ENCODE data around the gene ZNF277. TPM values are rescaled to one million over a fixed set of nuclear protein-coding genes. Genes with fewer than 3 reads are reported as not detected.

The ZNF277 gene
- total RNA-seq, 3 donors from 2014 or later, result 16.8 to 26.9 (median 22.0) TPM

DNA sequence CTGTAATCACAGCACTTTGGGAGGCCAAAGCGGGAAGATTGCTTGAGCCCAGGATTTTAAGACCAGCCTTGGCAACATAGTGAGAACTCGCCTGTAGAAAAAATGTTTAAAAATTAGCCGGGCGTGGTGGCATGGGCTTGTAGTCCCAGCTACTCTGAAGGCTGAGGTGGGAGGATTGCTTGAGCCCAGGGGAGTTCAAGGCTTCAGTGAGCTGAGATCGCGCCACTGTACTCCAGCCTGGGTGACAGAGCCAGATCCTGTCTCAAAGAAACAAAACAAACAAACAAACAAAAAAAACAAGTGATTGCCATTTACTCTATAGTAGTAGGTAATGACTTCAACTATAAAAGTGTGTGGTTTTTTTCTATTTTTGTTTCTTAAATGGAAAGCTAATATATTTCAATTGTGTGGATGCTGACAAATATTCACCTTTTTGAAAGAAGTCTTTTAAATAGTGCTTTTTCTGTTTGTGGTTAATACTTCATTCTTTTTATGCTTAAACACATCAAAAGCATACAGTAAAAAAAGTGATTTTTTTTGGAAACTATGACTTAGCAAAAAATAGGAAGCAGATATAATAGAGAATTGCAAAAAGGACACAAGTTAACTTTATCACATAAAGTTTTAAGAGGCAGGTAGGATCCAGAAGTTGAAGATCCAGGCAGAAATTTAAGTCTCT, 48.4 kb downstream of the ZNF277 start:
- Histone ChIP-seq H3K4me3 (no peak overlapping the region), H3K9me3 (no peaks in the 10 kb centered on the region)

DNA sequence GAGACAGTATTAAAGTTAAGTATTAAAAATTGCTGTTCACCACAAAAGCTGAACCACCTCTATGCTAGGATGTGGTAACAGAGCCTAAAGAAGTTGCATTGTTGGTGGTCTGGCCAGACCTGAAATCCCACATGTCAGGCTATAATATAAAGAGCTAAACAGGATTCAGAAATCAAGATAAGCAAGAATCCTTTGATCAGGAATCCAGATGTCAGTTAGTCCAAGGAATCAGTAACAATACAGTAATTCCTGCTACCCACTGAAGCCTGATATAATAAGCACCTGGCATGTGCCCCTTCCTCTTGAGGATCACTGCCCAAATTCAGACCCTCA, 48.9 kb downstream of the ZNF277 start:
- Histone ChIP-seq H3K4me1 (ENCODE audit: low read depth) (peaks cover 4% of the 10 kb centered on the region), H3K9me3 (no peaks in the 10 kb centered on the region), H3K4me3 (no peak overlapping the region), H3K36me3 (ENCODE audit: low read depth) (no peaks in the 10 kb centered on the region)
- no peak for DNase-seq
- intact Hi-C loops (cut with DNase I, micrococcal nuclease), result no loop called here
- no peak for ATAC-seq
- TF ChIP-seq, protein P1, sequence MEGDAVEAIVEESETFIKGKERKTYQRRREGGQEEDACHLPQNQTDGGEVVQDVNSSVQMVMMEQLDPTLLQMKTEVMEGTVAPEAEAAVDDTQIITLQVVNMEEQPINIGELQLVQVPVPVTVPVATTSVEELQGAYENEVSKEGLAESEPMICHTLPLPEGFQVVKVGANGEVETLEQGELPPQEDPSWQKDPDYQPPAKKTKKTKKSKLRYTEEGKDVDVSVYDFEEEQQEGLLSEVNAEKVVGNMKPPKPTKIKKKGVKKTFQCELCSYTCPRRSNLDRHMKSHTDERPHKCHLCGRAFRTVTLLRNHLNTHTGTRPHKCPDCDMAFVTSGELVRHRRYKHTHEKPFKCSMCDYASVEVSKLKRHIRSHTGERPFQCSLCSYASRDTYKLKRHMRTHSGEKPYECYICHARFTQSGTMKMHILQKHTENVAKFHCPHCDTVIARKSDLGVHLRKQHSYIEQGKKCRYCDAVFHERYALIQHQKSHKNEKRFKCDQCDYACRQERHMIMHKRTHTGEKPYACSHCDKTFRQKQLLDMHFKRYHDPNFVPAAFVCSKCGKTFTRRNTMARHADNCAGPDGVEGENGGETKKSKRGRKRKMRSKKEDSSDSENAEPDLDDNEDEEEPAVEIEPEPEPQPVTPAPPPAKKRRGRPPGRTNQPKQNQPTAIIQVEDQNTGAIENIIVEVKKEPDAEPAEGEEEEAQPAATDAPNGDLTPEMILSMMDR (IDR thresholded peaks at IDR 0.05), result no peak

More for the DNA sequence above, 48.4 kb downstream of the ZNF277 start:
- intact Hi-C loops (cut with DNase I, micrococcal nuclease), result no loop called here
- peaks cover 4% of the 10 kb centered on the region for H3K4me1 ChIP-seq (ENCODE audit: low read depth)
- TF ChIP-seq, protein P1 (IDR thresholded peaks at IDR 0.05), result no peak
- H3K36me3 ChIP-seq (ENCODE audit: low read depth), result no peaks in the 10 kb centered on the region
- ATAC-seq (no peak), DNase-seq (no peak)

DNA sequence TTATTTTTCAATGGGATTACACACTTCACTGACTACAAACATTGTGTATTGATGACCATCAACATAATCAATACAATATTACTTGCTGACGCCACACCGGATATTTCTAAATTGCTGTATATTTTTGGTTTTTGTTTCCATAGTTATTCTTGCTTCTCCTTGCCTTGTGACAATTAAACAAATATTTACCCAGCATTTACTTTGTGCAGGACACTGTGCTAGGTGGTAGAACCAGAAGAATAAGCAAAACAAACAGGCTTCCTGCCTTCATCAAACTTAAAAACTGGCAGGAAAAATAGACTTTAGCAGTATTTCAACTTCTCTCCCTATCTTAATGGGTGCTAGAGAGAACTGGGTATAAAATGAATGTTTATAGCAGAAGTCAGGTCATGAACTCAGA, 50.6 kb downstream of the ZNF277 start:
- Histone ChIP-seq H3K36me3 (ENCODE audit: low read depth) (no peaks in the 10 kb centered on the region), H3K4me1 (ENCODE audit: low read depth) (peaks cover 4% of the 10 kb centered on the region), H3K9me3 (no peaks in the 10 kb centered on the region), H3K4me3 (no peak overlapping the region)
- ATAC-seq (no peak), DNase-seq (no peak)
- TF ChIP-seq, protein P1 (IDR thresholded peaks at IDR 0.05), result no peak
- intact Hi-C loops (cut with DNase I, micrococcal nuclease), result no loop called here

DNA sequence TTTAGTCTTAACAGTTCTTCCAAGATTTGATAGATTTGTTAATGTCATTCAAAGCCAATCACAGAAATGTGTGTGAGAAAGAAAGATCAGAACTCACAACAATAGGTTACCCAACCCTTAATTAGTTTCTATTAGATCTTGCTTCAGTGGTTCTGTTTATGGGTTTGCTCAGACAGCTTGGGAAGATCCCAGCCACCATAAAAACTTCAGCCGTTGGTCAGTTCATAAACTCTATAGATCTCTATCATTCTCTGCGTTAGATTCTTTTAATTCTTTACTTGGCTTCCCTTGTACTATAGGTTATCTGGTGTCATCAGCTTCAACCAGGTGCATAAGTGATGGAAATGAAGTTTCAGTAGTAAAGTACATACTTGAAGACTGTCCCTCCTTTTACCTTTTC, 54.4 kb downstream of the ZNF277 start:
- ATAC-seq (no peak), DNase-seq (no peak)
- H3K9me3 ChIP-seq, result no peaks in the 10 kb centered on the region
- intact Hi-C loops (cut with DNase I, micrococcal nuclease), result no loop called here
- peaks cover 10% of the 10 kb centered on the region for H3K4me1 ChIP-seq (ENCODE audit: low read depth)
- H3K36me3 ChIP-seq (ENCODE audit: low read depth), result no peaks in the 10 kb centered on the region
- TF ChIP-seq, protein P1 (IDR thresholded peaks at IDR 0.05), result no peak
- H3K4me3 ChIP-seq, result no peak overlapping the region

DNA sequence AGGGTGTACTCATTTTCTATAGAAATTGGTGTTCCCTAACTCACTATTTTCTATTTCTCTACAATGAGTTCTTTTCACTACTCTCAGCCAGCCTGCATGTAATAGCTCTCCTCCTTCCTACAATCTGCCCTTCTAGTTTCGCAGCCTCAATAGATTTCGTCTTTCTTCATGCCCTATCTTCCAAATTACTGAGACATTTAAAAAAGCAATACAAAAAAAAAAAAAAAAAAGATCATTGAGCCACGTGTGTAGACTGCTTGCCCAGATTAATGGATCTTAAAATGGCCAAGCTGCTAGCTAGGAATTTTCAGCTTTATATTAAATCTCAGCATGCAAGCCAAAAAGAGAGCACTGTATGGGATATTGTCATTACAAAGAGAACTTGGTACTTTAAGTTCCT, 55.5 kb downstream of the ZNF277 start:
- Histone ChIP-seq H3K4me3 (no peak overlapping the region), H3K9me3 (no peaks in the 10 kb centered on the region), H3K36me3 (ENCODE audit: low read depth) (no peaks in the 10 kb centered on the region), H3K4me1 (ENCODE audit: low read depth) (peaks cover 7% of the 10 kb centered on the region)
- intact Hi-C loops (cut with DNase I, micrococcal nuclease), result no loop called here
- no peak for ATAC-seq
- TF ChIP-seq, protein P1 (IDR thresholded peaks at IDR 0.05), result no peak
- no peak for DNase-seq

Measured in mucosa of descending colon (tissue), 3 donors.